HepG2 (cell line): ENCODE measurements around the gene TBXA2R. TPM values are rescaled to one million over a fixed set of nuclear protein-coding genes. Genes with fewer than 3 reads are reported as not detected.

ENCODE experiments used
- ATAC-seq: fragments of 200-7000 bp; cut with Tn5 transposase; 3 replicates; pipeline ENCODE4 v1.9.1; 2020; ENCODE audit warnings: mild to moderate bottlenecking, moderate library complexity
- BruUV-seq: library from RNA; stranded (reverse); fragments of 400-500 nt; replicated peaks from 2 replicates; lab custom pipeline; 2021; lab: Mats Ljungman, UMichigan
- CTCF ChIA-PET: fragments of 300-600 bp; formaldehyde crosslinking; extraction: SDS; loops from one replicate; lab custom pipeline; 2021; ENCODE audit warnings: low total read pairs, inconsistent platforms, low intra/inter-chr PET ratio; lab: Yijun Ruan, JAX
- POLR2A ChIA-PET: fragments of 350-600 bp; sonication (Branson Sonifier 250); formaldehyde crosslinking; loops from one replicate; lab custom pipeline; 2020; ENCODE audit warnings: antibody characterized with exemption, inconsistent platforms; lab: Yijun Ruan, JAX
- DNase-seq: peaks from one replicate; pipeline ENCODE4 v3.0.0-alpha.2; 2015; ENCODE audit warnings: low spot score
- FAIRE-seq: peaks from 3 replicates; lab custom pipeline; 2011; peaks lifted over from hg19 to GRCh38; lab: Jason Lieb, UNC
- H2AFZ ChIP-seq: one replicate; pipeline ENCODE4 v1.6.1; 2011; ENCODE audit warnings: low read length, inconsistent platforms
- H3K27ac ChIP-seq: fragments of 300-600 bp; 3 replicates; pipeline ENCODE4 v1.8.0; 2011; ENCODE audit warnings: mixed run types, mild to moderate bottlenecking, mixed read lengths, low read length, inconsistent platforms; ENCODE audit not compliant: insufficient read depth; ENCODE audit errors: extremely low read length
- H3K27me3 ChIP-seq, 2 experiments: fragments of 200-600 bp in 1 of 2; 2 replicates in 1 of 2; 3 replicates in 1 of 2; pipeline versions ENCODE4 v1.6.0 to v1.8.0; 2011; ENCODE audit warnings: low read length in 2 of 2, mild to moderate bottlenecking in 2 of 2, moderate library complexity in 2 of 2, inconsistent platforms in 1 of 2; ENCODE audit not compliant: insufficient read depth in 2 of 2, control insufficient read depth in 1 of 2
- H3K36me3 ChIP-seq, 2 experiments: fragments of 200-600 bp in 1 of 2; replicated peaks in 1 of 2; 2 replicates in 1 of 2; 3 replicates in 1 of 2; pipeline versions ENCODE4 v1.5.1 to v1.8.0; 2011; ENCODE audit warnings: low read length in 2 of 2, inconsistent platforms in 1 of 2; ENCODE audit not compliant: insufficient read depth in 2 of 2, control insufficient read depth in 1 of 2
- H3K4me1 ChIP-seq: 2 replicates; pipeline ENCODE4 v1.5.1; 2012; ENCODE audit warnings: low read length, inconsistent platforms; ENCODE audit not compliant: insufficient read depth
- H3K4me2 ChIP-seq: 2 replicates; pipeline ENCODE4 v1.6.0; 2011; ENCODE audit warnings: low read depth, low read length, inconsistent platforms
- H3K4me3 ChIP-seq, 3 experiments: fragments of 200-600 bp in 1 of 3; sonication (generic), shearing (Covaris generic) in 1 of 3; replicated peaks in 1 of 3; 2 replicates each; pipeline ENCODE4 v1.5.1; 2011 to 2016; ENCODE audit warnings: low read length in 3 of 3, inconsistent platforms in 2 of 3, low read depth in 2 of 3, mild to moderate bottlenecking in 2 of 3, control low read depth in 1 of 3, mixed read lengths in 1 of 3; ENCODE audit not compliant: insufficient read depth in 1 of 3
- H3K79me2 ChIP-seq: one replicate; pipeline ENCODE4 v1.6.1; 2011; ENCODE audit warnings: low read length, inconsistent platforms; ENCODE audit not compliant: insufficient read depth
- H3K9ac ChIP-seq: 2 replicates; pipeline ENCODE4 v1.6.0; 2011; ENCODE audit warnings: mild to moderate bottlenecking, low read depth, low read length, inconsistent platforms; ENCODE audit not compliant: insufficient read depth
- H3K9me3 ChIP-seq: 2 replicates; pipeline ENCODE4 v1.5.1; 2012; ENCODE audit warnings: mild to moderate bottlenecking, low read length
- H4K20me1 ChIP-seq: 2 replicates; pipeline ENCODE4 v1.6.0; 2011; ENCODE audit warnings: inconsistent platforms, mild to moderate bottlenecking, low read length, moderate library complexity; ENCODE audit not compliant: insufficient read depth
- GPN1 ChIP-seq: sonication (generic); formaldehyde crosslinking; IDR thresholded peaks from 2 replicates; pipeline ENCODE4 v1.5.1; 2020; ENCODE audit warnings: missing genetic modification reagents, borderline replicate concordance
- HNRNPL ChIP-seq: fragments of 200-400 bp; formaldehyde crosslinking; IDR thresholded peaks from 2 replicates; pipeline ENCODE4 v1.6.1; 2017; ENCODE audit warnings: mild to moderate bottlenecking, low read depth, low read length
- NBN ChIP-seq: fragments of 450-650 bp; conservative IDR thresholded peaks from 2 replicates; pipeline ENCODE4 v1.6.1; 2017
- RBFOX2 ChIP-seq: fragments of 200-400 bp; formaldehyde crosslinking; IDR thresholded peaks from 2 replicates; pipeline ENCODE4 v1.6.1; 2017; ENCODE audit warnings: low read depth, mild to moderate bottlenecking, low read length
- SPEN ChIP-seq: sonication (generic); formaldehyde crosslinking; IDR thresholded peaks from 2 replicates; pipeline ENCODE4 v1.5.1; 2020; ENCODE audit warnings: low read depth, mild to moderate bottlenecking, missing genetic modification reagents
- ZBTB42 ChIP-seq: sonication (generic); formaldehyde crosslinking; IDR thresholded peaks from 2 replicates; pipeline ENCODE4 v1.5.0; 2020; ENCODE audit warnings: mild to moderate bottlenecking, missing genetic modification reagents
- ZKSCAN1 ChIP-seq: fragments of 150-350 bp; IDR thresholded peaks from 2 replicates; pipeline ENCODE4 v1.6.1; 2014; ENCODE audit warnings: low read length
- ZNF18 ChIP-seq: sonication (generic); formaldehyde crosslinking; IDR thresholded peaks from 2 replicates; pipeline ENCODE4 v1.8.0; 2022; ENCODE audit warnings: mild to moderate bottlenecking, missing genetic modification reagents; ENCODE audit not compliant: insufficient replicate concordance
- ZNF614 ChIP-seq: IDR thresholded peaks from 2 replicates; pipeline ENCODE4 v1.6.1; 2018; ENCODE audit warnings: missing biosample characterization, missing genetic modification reagents, inconsistent platforms, borderline replicate concordance
- ZNF816 ChIP-seq: sonication (generic); formaldehyde crosslinking; IDR thresholded peaks from 2 replicates; pipeline ENCODE4 v1.8.0; 2022; ENCODE audit warnings: missing genetic modification reagents, mild to moderate bottlenecking, borderline replicate concordance
- WGBS: methylation state at CpG from one replicate; pipeline ENCODE4 v1.1.6; 2017; ENCODE audit warnings: low lambda C conversion rate; 5-methylcytosine and 5-hydroxymethylcytosine counted together
- in situ Hi-C: cut with HindIII; loops from 2 replicates; pipeline ENCODE4 v1.10.0; 2017; ENCODE audit warnings: low pct_unique_long_range_greater_than_20kb; ENCODE audit not compliant: extremely low pct_ligation_motif_present
- intact Hi-C: fragments of 100-400 bp; cut with micrococcal nuclease; formaldehyde crosslinking; loops from one replicate; pipeline ENCODE4 v1.10.0; 2022; ENCODE audit not compliant: unreplicated experiment
- polyA plus RNA-seq, 8 experiments: library from polyadenylated mRNA; depleted of rRNA in 3 of 8; stranded (reverse) in 7 of 8; unstranded in 1 of 8; fragments of >200 nt; fragmentation: Illumina TruSeq in 4 of 8; extraction: Trizol in 4 of 8; gene quantifications; 2 replicates each; pipeline versions ENCODE4 v1.2.1 to v1.2.3, GENCODE V29; 2011 to 2016; ENCODE audit warnings: low read depth in 4 of 8, missing spikeins in 1 of 8, mixed read lengths in 1 of 8; ENCODE audit not compliant: insufficient read depth in 1 of 8
- total RNA-seq, 5 experiments: library from RNA; depleted of rRNA; stranded (reverse); fragments of >200 nt; fragmentation: Illumina TruSeq; extraction: Trizol; gene quantifications; 2 replicates each; pipeline ENCODE4 v1.2.3, GENCODE V29; 2016; ENCODE audit warnings: low read depth in 1 of 5
- TF ChIP-seq, protein P1 (sequence below): sonication (generic); formaldehyde crosslinking; IDR thresholded peaks from 2 replicates; pipeline ENCODE4 v1.4.0; 2020; ENCODE audit warnings: mild to moderate bottlenecking, missing genetic modification reagents, borderline replicate concordance

Gene TBXA2R
- total and polyA plus RNA-seq, 2 of the 13 experiments (the other 11 are each of a cell fraction or from before 2014, with no cell fraction given): 0.09 TPM; not detected in 1

GRCh38 chr19:3610745-3611717 lies 4.4 kb upstream of the TBXA2R start:
- in situ Hi-C loops (no loop called here), intact Hi-C loops (no loop called here)
- Histone ChIP-seq H3K4me2 (no peak overlapping the region), H3K27me3 (peaks cover 0 to 5% of the 10 kb centered on the region in 2 experiments; a peak in 2 of 5 replicates), H4K20me1 (no peaks in the 10 kb centered on the region), H3K9ac (no peak overlapping the region), H3K4me3 (no peak overlapping the region), H2AFZ (no peak overlapping the region), H3K9me3 (no peaks in the 10 kb centered on the region), H3K79me2 (no peaks in the 10 kb centered on the region), H3K27ac (no peak overlapping the region), H3K36me3 (peaks cover 3 to 13% of the 10 kb centered on the region in 2 experiments; a peak in 2 of 5 replicates)
- no peak for DNase-seq
- ChIA-PET POLR2A (no interaction called here), CTCF (no interaction called here)
- no peak for FAIRE-seq
- no TSS peak for BruUV-seq
- WGBS: 96% methylated on average over 10 of the region's 41 CpGs
- TF ChIP-seq SPEN (CRISPR knock-in tag) (no peak), ZNF614 (no peak), HNRNPL (0 out of 2 replicates have a peak, but pooled peaks have one; percentile 18), NBN (no peak), ZKSCAN1 (no peak), ZNF816 (CRISPR knock-in tag) (no peak), GPN1 (no peak), ZBTB42 (CRISPR knock-in tag) (no peak), ZNF18 (CRISPR knock-in tag) (no peak), RBFOX2 (0 out of 2 replicates have a peak, but pooled peaks have one; percentile 21)
- TF ChIP-seq, protein P1, sequence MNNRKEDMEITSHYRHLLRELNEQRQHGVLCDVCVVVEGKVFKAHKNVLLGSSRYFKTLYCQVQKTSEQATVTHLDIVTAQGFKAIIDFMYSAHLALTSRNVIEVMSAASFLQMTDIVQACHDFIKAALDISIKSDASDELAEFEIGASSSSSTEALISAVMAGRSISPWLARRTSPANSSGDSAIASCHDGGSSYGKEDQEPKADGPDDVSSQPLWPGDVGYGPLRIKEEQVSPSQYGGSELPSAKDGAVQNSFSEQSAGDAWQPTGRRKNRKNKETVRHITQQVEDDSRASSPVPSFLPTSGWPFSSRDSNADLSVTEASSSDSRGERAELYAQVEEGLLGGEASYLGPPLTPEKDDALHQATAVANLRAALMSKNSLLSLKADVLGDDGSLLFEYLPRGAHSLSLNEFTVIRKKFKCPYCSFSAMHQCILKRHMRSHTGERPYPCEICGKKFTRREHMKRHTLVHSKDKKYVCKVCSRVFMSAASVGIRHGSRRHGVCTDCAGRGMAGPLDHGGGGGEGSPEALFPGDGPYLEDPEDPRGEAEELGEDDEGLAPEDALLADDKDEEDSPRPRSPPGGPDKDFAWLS (CRISPR knock-in tag): no peak
- TF ChIP-seq, all 625 proteins: peak for 2
- no peak for ATAC-seq
- peaks cover 19% of the 10 kb centered on the region for H3K4me1 ChIP-seq
